SK-N-SH treated with all-trans-retinoic acid at 6 μM for 48 hours (cell line): Measurements from ENCODE around the gene TBCCD1.

Experiments
- BACH2 ChIP-seq: fragments of 250-450 bp; sonication (Bioruptor Pico); IDR thresholded peaks from 2 replicates; pipeline ENCODE4 v1.9.0; 2021; ENCODE audit warnings: mild to moderate bottlenecking, borderline replicate concordance
- CREB5 ChIP-seq: fragments of 250-450 bp; sonication (Bioruptor Pico); IDR thresholded peaks from 2 replicates; pipeline ENCODE4 v1.5.1; 2020; ENCODE audit warnings: low read depth, mild to moderate bottlenecking, moderate library complexity
- CSDC2 ChIP-seq: fragments of 250-450 bp; sonication (Bioruptor Pico); IDR thresholded peaks from 2 replicates; pipeline ENCODE4 v1.5.0; 2020; ENCODE audit warnings: mild to moderate bottlenecking, moderate library complexity
- CSRNP3 ChIP-seq: fragments of 250-450 bp; sonication (Bioruptor Pico); IDR thresholded peaks from 2 replicates; pipeline ENCODE4 v1.5.1; 2021; ENCODE audit warnings: mild to moderate bottlenecking, moderate library complexity
- ESRRG ChIP-seq: fragments of 250-450 bp; sonication (Bioruptor Pico); IDR thresholded peaks from 2 replicates; pipeline ENCODE4 v1.6.1; 2021; ENCODE audit warnings: mild to moderate bottlenecking
- GLIS3 ChIP-seq: fragments of 250-450 bp; sonication (Bioruptor Pico); IDR thresholded peaks from 2 replicates; pipeline ENCODE4 v1.5.0; 2020; ENCODE audit warnings: mild to moderate bottlenecking, moderate library complexity
- POU6F1 ChIP-seq: fragments of 250-450 bp; sonication (Bioruptor Pico); IDR thresholded peaks from 2 replicates; pipeline ENCODE4 v1.8.0; 2021; ENCODE audit warnings: low read depth, mild to moderate bottlenecking, moderate library complexity, borderline replicate concordance
- PPARA ChIP-seq: fragments of 250-450 bp; sonication (Bioruptor Pico); IDR thresholded peaks from 2 replicates; pipeline ENCODE4 v1.5.0; 2020; ENCODE audit warnings: mild to moderate bottlenecking, borderline replicate concordance
- RARB ChIP-seq: fragments of 250-450 bp; sonication (Bioruptor Pico); IDR thresholded peaks from 2 replicates; pipeline ENCODE4 v1.8.0; 2021; ENCODE audit warnings: mild to moderate bottlenecking, moderate library complexity
- SNAI2 ChIP-seq: fragments of 250-450 bp; sonication (Bioruptor Pico); IDR thresholded peaks from 2 replicates; pipeline ENCODE4 v1.5.0; 2020; ENCODE audit warnings: mild to moderate bottlenecking, moderate library complexity
- ZFP3 ChIP-seq: fragments of 250-450 bp; sonication (Bioruptor Pico); IDR thresholded peaks from 2 replicates; pipeline ENCODE4 v1.5.0; 2020; ENCODE audit warnings: mild to moderate bottlenecking, moderate library complexity
- ZFP30 ChIP-seq: fragments of 450-650 bp; formaldehyde crosslinking; IDR thresholded peaks from 2 replicates; pipeline ENCODE4 v1.5.0; 2022; ENCODE audit warnings: mild to moderate bottlenecking, moderate library complexity
- TF ChIP-seq, protein P1 (sequence below): fragments of 250-450 bp; sonication (Bioruptor Pico); IDR thresholded peaks from 2 replicates; pipeline ENCODE4 v1.8.0; 2020; ENCODE audit warnings: mild to moderate bottlenecking, moderate library complexity, borderline replicate concordance

DNA sequence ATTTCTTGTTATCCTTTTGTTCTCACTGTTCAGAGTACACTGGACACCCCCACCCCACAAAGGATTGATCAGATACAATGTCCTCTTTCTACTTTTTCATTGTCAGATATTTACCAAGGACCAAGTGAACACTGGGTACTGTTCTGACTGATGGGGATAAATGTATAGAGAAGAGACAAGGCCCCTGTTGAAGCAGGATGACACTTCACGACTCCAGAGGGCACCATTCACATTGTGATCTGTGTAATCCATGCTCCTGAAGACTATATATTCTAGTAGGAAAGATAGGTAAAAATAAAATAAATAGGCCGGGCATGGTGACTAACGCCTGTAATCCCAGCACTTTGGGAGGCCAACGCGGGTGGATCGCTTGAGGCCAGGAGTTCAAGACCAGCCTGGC is 15.8 kb downstream of the TBCCD1 start:
- TF ChIP-seq, protein P1, sequence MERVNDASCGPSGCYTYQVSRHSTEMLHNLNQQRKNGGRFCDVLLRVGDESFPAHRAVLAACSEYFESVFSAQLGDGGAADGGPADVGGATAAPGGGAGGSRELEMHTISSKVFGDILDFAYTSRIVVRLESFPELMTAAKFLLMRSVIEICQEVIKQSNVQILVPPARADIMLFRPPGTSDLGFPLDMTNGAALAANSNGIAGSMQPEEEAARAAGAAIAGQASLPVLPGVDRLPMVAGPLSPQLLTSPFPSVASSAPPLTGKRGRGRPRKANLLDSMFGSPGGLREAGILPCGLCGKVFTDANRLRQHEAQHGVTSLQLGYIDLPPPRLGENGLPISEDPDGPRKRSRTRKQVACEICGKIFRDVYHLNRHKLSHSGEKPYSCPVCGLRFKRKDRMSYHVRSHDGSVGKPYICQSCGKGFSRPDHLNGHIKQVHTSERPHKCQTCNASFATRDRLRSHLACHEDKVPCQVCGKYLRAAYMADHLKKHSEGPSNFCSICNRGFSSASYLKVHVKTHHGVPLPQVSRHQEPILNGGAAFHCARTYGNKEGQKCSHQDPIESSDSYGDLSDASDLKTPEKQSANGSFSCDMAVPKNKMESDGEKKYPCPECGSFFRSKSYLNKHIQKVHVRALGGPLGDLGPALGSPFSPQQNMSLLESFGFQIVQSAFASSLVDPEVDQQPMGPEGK, result no peak
- TF ChIP-seq PPARA (CRISPR knock-in tag), result no peak
- TF ChIP-seq BACH2 (CRISPR knock-in tag), result no peak
- no peak for TF ChIP-seq RARB (CRISPR knock-in tag)
- no peak for TF ChIP-seq CSRNP3 (CRISPR knock-in tag)
- no peak for TF ChIP-seq ZFP3 (CRISPR knock-in tag)
- TF ChIP-seq ESRRG (CRISPR knock-in tag), result no peak
- TF ChIP-seq ZFP30 (CRISPR knock-in tag), result no peak
- TF ChIP-seq POU6F1 (CRISPR knock-in tag), result no peak
- TF ChIP-seq CREB5, result no peak
- TF ChIP-seq CSDC2 (CRISPR knock-in tag), result no peak
- no peak for TF ChIP-seq SNAI2
- TF ChIP-seq GLIS3, result no peak
